ENCODE data around the gene BPTF. TPM values are rescaled to one million over a fixed set of nuclear protein-coding genes. Genes with fewer than 3 reads are reported as not detected.

BPTF gene
- total and polyA plus RNA-seq, 2 of the 13 experiments (the other 11 are each of a cell fraction or from before 2014, with no cell fraction given), result 43.5 to 66.1 TPM

GRCh38 chr17:67825627-67826601 is 611 bp downstream of the BPTF start (continued):
- 0 out of 2 replicates have a peak, but pooled peaks have one; percentile 48 for TF ChIP-seq KMT2B (CRISPR knock-in tag; IDR thresholded peaks at IDR 0.05)
- TF ChIP-seq ZBTB38 (CRISPR knock-in tag; IDR thresholded peaks at IDR 0.05), result 0 out of 2 replicates have a peak, but pooled peaks have one; percentile 39
- peak; percentile 98 for TF ChIP-seq ZNF263 (CRISPR knock-in tag; IDR thresholded peaks at IDR 0.05)
- TF ChIP-seq KDM2A (CRISPR knock-in tag; IDR thresholded peaks at IDR 0.05; ENCODE audit: borderline replicate concordance, low read depth), result peak; percentile 66; the same call in 1 of the 2 replicates
- TF ChIP-seq ELF1 (CRISPR knock-in tag; IDR thresholded peaks at IDR 0.05), result 0 out of 2 replicates have a peak, but pooled peaks have one; percentile 0
- TF ChIP-seq SIN3A (IDR thresholded peaks at IDR 0.05; ENCODE audit: borderline replicate concordance, low read depth, low read length), result 0 out of 2 replicates have a peak, but pooled peaks have one; percentile 4
- 0 out of 2 replicates have a peak, but pooled peaks have one; percentile 35 for TF ChIP-seq ZNF574 (CRISPR knock-in tag; IDR thresholded peaks at IDR 0.05)

- Histone ChIP-seq H3K4me1 (ENCODE audit: insufficient read depth, low read length) (peaks cover 63% of the 10 kb centered on the region), H3K9me3 (ENCODE audit: low read length) (no peaks in the 10 kb centered on the region), H3K4me2 (ENCODE audit: low read depth, low read length) (no peak overlapping the region), H3K79me2 (ENCODE audit: insufficient read depth, low read length) (peaks cover 82% of the 10 kb centered on the region), H3K27me3 (ENCODE audit: control insufficient read depth in 1 of 2, insufficient read depth in 2 of 2, low read length in 2 of 2) (no peaks in the 10 kb centered on the region; a peak in 1 of 5 replicates), H3K9ac (ENCODE audit: insufficient read depth, low read depth, low read length) (no peak overlapping the region), H2AFZ (ENCODE audit: low read length) (no peak overlapping the region), H3K4me3 (replicated peaks in 1 of 3; ENCODE audit: insufficient read depth in 1 of 3, low read depth in 2 of 3, low read length in 3 of 3) (peak overlapping the region in 1 of 3 experiments; percentile 17; a peak in 1 of 6 replicates), H4K20me1 (ENCODE audit: insufficient read depth, low read length) (peaks cover 39% of the 10 kb centered on the region), H3K27ac (ENCODE audit: extremely low read length, insufficient read depth, low read length) (no peak overlapping the region), H3K36me3 (replicated peaks in 1 of 2; ENCODE audit: control insufficient read depth in 1 of 2, insufficient read depth in 2 of 2, low read length in 2 of 2) (no peaks in the 10 kb centered on the region; a peak in 2 of 5 replicates)
- POLR2A ChIA-PET, result no interaction called here
- intact Hi-C loops (cut with micrococcal nuclease; ENCODE audit: unreplicated experiment), result no loop called here
- FAIRE-seq (no peak), ATAC-seq (no peak), DNase-seq (ENCODE audit: low spot score) (no peak)
- CTCF ChIA-PET (ENCODE audit: low intra/inter-chr PET ratio, low total read pairs), result no interaction called here
- WGBS (ENCODE audit: low lambda C conversion rate), result 87% methylated on average over 7 of the region's 7 CpGs
- BruUV-seq (replicated peaks), result no TSS peak
- TF ChIP-seq MEF2D (CRISPR knock-in tag; IDR thresholded peaks at IDR 0.05) (no peak), ZNF879 (CRISPR knock-in tag; IDR thresholded peaks at IDR 0.05) (no peak)
- in situ Hi-C loops (cut with HindIII; ENCODE audit: extremely low pct_ligation_motif_present, low pct_unique_long_range_greater_than_20kb), result no loop called here
Measured at GRCh38 chr17:67829331-67829730, 4.0 kb downstream of the BPTF start.

All from HepG2 (cell line).